Mesenchymal stem cell (in vitro differentiated cells and primary cell): ENCODE measurements around the gene DNAH8.

ENCODE experiments used
- DNase-seq: peaks from one replicate; pipeline ENCODE4 v3.0.0-alpha.2; 2013
- H2AFZ ChIP-seq: one replicate; pipeline ENCODE4 v1.6.1; 2013; ENCODE audit warnings: low read depth, mild to moderate bottlenecking, control low read depth, inconsistent platforms, low read length, moderate library complexity
- H2AK5ac ChIP-seq: 2 replicates; pipeline ENCODE4 v1.6.1; 2013; ENCODE audit warnings: low read length, moderate library complexity, mild to moderate bottlenecking, inconsistent platforms; ENCODE audit not compliant: severe bottlenecking
- H2BK120ac ChIP-seq: one replicate; pipeline ENCODE4 v1.6.1; 2013; ENCODE audit warnings: low read depth, mild to moderate bottlenecking, inconsistent platforms, low read length, moderate library complexity
- H2BK12ac ChIP-seq, 2 experiments: one replicate each; pipeline ENCODE4 v1.6.1; 2013; ENCODE audit warnings: inconsistent platforms in 2 of 2, low read length in 2 of 2, mild to moderate bottlenecking in 2 of 2, moderate library complexity in 2 of 2, control low read depth in 1 of 2
- H2BK15ac ChIP-seq: one replicate; pipeline ENCODE4 v1.6.1; 2013; ENCODE audit warnings: mild to moderate bottlenecking, low read depth, inconsistent platforms; ENCODE audit not compliant: poor library complexity, severe bottlenecking
- H2BK5ac ChIP-seq: 2 replicates; pipeline ENCODE4 v1.6.1; 2013; ENCODE audit warnings: low read depth, mild to moderate bottlenecking, low read length, control low read depth, inconsistent platforms; ENCODE audit not compliant: poor library complexity, severe bottlenecking
- H3K14ac ChIP-seq, 2 experiments: one replicate each; pipeline ENCODE4 v1.6.1; 2013; ENCODE audit warnings: inconsistent platforms in 2 of 2, low read length in 2 of 2, control low read depth in 1 of 2, mild to moderate bottlenecking in 1 of 2, moderate library complexity in 1 of 2
- H3K18ac ChIP-seq, 2 experiments: one replicate each; pipeline ENCODE4 v1.6.1; 2013; ENCODE audit warnings: inconsistent platforms in 2 of 2, low read length in 2 of 2, control low read depth in 1 of 2, low read depth in 1 of 2, mild to moderate bottlenecking in 1 of 2
- H3K23ac ChIP-seq, 2 experiments: one replicate each; pipeline ENCODE4 v1.6.1; 2013; ENCODE audit warnings: inconsistent platforms in 2 of 2, low read length in 2 of 2, mild to moderate bottlenecking in 2 of 2, moderate library complexity in 2 of 2, control low read depth in 1 of 2
- H3K27ac ChIP-seq: 2 replicates; pipeline ENCODE4 v1.5.1; 2013; ENCODE audit warnings: mild to moderate bottlenecking, moderate library complexity, low read length, control low read depth, inconsistent platforms; ENCODE audit not compliant: poor library complexity, severe bottlenecking
- H3K27me3 ChIP-seq, 2 experiments: 2 replicates each; pipeline versions ENCODE4 v1.6.1 to v1.7.0; 2013; ENCODE audit warnings: low read length in 2 of 2, mild to moderate bottlenecking in 2 of 2, moderate library complexity in 2 of 2, control low read depth in 1 of 2, inconsistent platforms in 1 of 2; ENCODE audit not compliant: control insufficient read depth in 1 of 2, insufficient read depth in 1 of 2
- H3K36me3 ChIP-seq, 2 experiments: 2 replicates each; pipeline versions ENCODE4 v1.6.1 to v1.7.0; 2013; ENCODE audit warnings: low read length in 2 of 2, control low read depth in 1 of 2, inconsistent platforms in 1 of 2, low read depth in 1 of 2, mild to moderate bottlenecking in 1 of 2; ENCODE audit not compliant: insufficient read depth in 2 of 2, control insufficient read depth in 1 of 2
- H3K4ac ChIP-seq, 2 experiments: one replicate each; pipeline ENCODE4 v1.6.1; 2013; ENCODE audit warnings: inconsistent platforms in 2 of 2, low read length in 2 of 2, mild to moderate bottlenecking in 2 of 2, moderate library complexity in 2 of 2, control low read depth in 1 of 2, low read depth in 1 of 2
- H3K4me1 ChIP-seq: 2 replicates; pipeline ENCODE4 v1.6.1; 2013; ENCODE audit warnings: low read depth, low read length, control low read depth; ENCODE audit not compliant: control insufficient read depth, insufficient read depth
- H3K4me2 ChIP-seq: 2 replicates; pipeline ENCODE4 v1.6.1; 2013; ENCODE audit warnings: low read length, mild to moderate bottlenecking, inconsistent platforms; ENCODE audit not compliant: poor library complexity, severe bottlenecking
- H3K4me3 ChIP-seq, 2 experiments: 2 replicates each; pipeline versions ENCODE4 v1.5.1 to v1.7.0; 2013; ENCODE audit warnings: low read length in 2 of 2, mild to moderate bottlenecking in 2 of 2, control low read depth in 1 of 2, low read depth in 1 of 2; ENCODE audit not compliant: insufficient read depth in 1 of 2
- H3K79me1 ChIP-seq: replicated peaks from 2 replicates; pipeline ENCODE4 v1.6.1; 2013; ENCODE audit warnings: mild to moderate bottlenecking, control low read depth, low read length, inconsistent platforms; ENCODE audit not compliant: poor library complexity, severe bottlenecking
- H3K9ac ChIP-seq: 2 replicates; pipeline ENCODE4 v1.7.0; 2013; ENCODE audit warnings: mild to moderate bottlenecking, low read length, moderate library complexity
- H3K9me3 ChIP-seq: 2 replicates; pipeline ENCODE4 v1.7.0; 2013; ENCODE audit warnings: mild to moderate bottlenecking, low read length; ENCODE audit not compliant: control insufficient read depth
- H4K8ac ChIP-seq: one replicate; pipeline ENCODE4 v1.6.1; 2013; ENCODE audit warnings: inconsistent platforms, mild to moderate bottlenecking, low read length, moderate library complexity
- H4K91ac ChIP-seq: one replicate; pipeline ENCODE4 v1.6.1; 2013; ENCODE audit warnings: mild to moderate bottlenecking, low read length, inconsistent platforms
- WGBS: methylation state at CpG from one replicate; pipeline ENCODE4 v1.1.7; 2013; ENCODE audit warnings: mixed read lengths; 5-methylcytosine and 5-hydroxymethylcytosine counted together

DNAH8 gene

GRCh38 chr6:38882157-38882556 is 167.0 kb downstream of the DNAH8 start:
- WGBS = 91% methylated on average over 2 of the region's 2 CpGs

GRCh38 chr6:38897507-38897906 is 182.4 kb downstream of the DNAH8 start:
- H3K14ac ChIP-seq = no peak overlapping the region
- H3K9me3 ChIP-seq = no peaks in the 10 kb centered on the region
- no peak overlapping the region for H3K18ac ChIP-seq
- H3K79me1 ChIP-seq = no peaks in the 10 kb centered on the region
- H2BK12ac ChIP-seq = no peak overlapping the region
- no peak overlapping the region for H2BK15ac ChIP-seq
- H3K4me3 ChIP-seq = no peak overlapping the region
- no peak overlapping the region for H2BK120ac ChIP-seq
- DNase-seq = no peak
- no peak overlapping the region for H4K8ac ChIP-seq
- H3K27me3 ChIP-seq = peaks cover 3 to 16% of the 10 kb centered on the region in 2 experiments
- no peak overlapping the region for H4K91ac ChIP-seq
- no peak overlapping the region for H2AFZ ChIP-seq
- no peak overlapping the region for H3K9ac ChIP-seq
- H2BK5ac ChIP-seq = no peak overlapping the region
- H3K36me3 ChIP-seq = no peaks in the 10 kb centered on the region
- H3K4me1 ChIP-seq = no peaks in the 10 kb centered on the region
- no peak overlapping the region for H3K4me2 ChIP-seq
- 80% methylated on average over 4 of the region's 6 CpGs for WGBS
- H2AK5ac ChIP-seq = no peak overlapping the region
- H3K23ac ChIP-seq = no peak overlapping the region
- H3K4ac ChIP-seq = no peak overlapping the region
- no peak overlapping the region for H3K27ac ChIP-seq

More at GRCh38 chr6:38882157-38882556, 167.0 kb downstream of the DNAH8 start:
- H3K4ac ChIP-seq = no peak overlapping the region
- H3K27ac ChIP-seq = no peak overlapping the region
- no peak overlapping the region for H2AFZ ChIP-seq
- H4K91ac ChIP-seq = no peak overlapping the region
- H3K4me1 ChIP-seq = no peaks in the 10 kb centered on the region
- no peak overlapping the region for H2AK5ac ChIP-seq
- H3K9me3 ChIP-seq = peaks cover 7% of the 10 kb centered on the region
- no peaks in the 10 kb centered on the region for H3K79me1 ChIP-seq
- no peaks in the 10 kb centered on the region for H3K27me3 ChIP-seq
- H3K9ac ChIP-seq = no peak overlapping the region
- H3K23ac ChIP-seq = no peak overlapping the region
- H4K8ac ChIP-seq = no peak overlapping the region
- H2BK5ac ChIP-seq = no peak overlapping the region
- no peak for DNase-seq
- no peak overlapping the region for H3K18ac ChIP-seq
- H2BK120ac ChIP-seq = no peak overlapping the region
- no peak overlapping the region for H2BK15ac ChIP-seq
- no peak overlapping the region for H3K4me3 ChIP-seq
- no peak overlapping the region for H3K14ac ChIP-seq
- no peak overlapping the region for H2BK12ac ChIP-seq
- H3K4me2 ChIP-seq = no peak overlapping the region
- H3K36me3 ChIP-seq = no peaks in the 10 kb centered on the region

- WGBS = 100% methylated on average over 1 of the region's 3 CpGs
Measured at GRCh38 chr6:38901802-38902522, 186.9 kb downstream of the DNAH8 start.

GRCh38 chr6:38906582-38906981 is 191.5 kb downstream of the DNAH8 start:
- Histone ChIP-seq H3K4me2 (no peak overlapping the region), H3K27me3 (peaks cover 0 to 3% of the 10 kb centered on the region in 2 experiments), H2AFZ (no peak overlapping the region), H3K27ac (no peak overlapping the region), H2AK5ac (no peak overlapping the region), H3K4me3 (no peak overlapping the region), H3K4me1 (no peaks in the 10 kb centered on the region), H3K23ac (no peak overlapping the region), H3K18ac (no peak overlapping the region), H3K4ac (no peak overlapping the region), H3K14ac (no peak overlapping the region), H2BK15ac (no peak overlapping the region), H4K8ac (no peak overlapping the region), H2BK12ac (no peak overlapping the region), H2BK5ac (no peak overlapping the region), H3K36me3 (no peaks in the 10 kb centered on the region), H3K79me1 (no peaks in the 10 kb centered on the region), H3K9me3 (no peaks in the 10 kb centered on the region), H3K9ac (no peak overlapping the region), H4K91ac (no peak overlapping the region), H2BK120ac (no peak overlapping the region)
- WGBS = 74% methylated on average over 3 of the region's 4 CpGs
- DNase-seq = no peak

More at GRCh38 chr6:38901802-38902522, 186.9 kb downstream of the DNAH8 start:
- Histone ChIP-seq H3K23ac (no peak overlapping the region), H3K4ac (no peak overlapping the region), H3K27ac (no peak overlapping the region), H3K4me1 (no peaks in the 10 kb centered on the region), H3K4me3 (no peak overlapping the region), H2BK5ac (no peak overlapping the region), H3K9ac (no peak overlapping the region), H2BK15ac (no peak overlapping the region), H2AK5ac (no peak overlapping the region), H2BK12ac (no peak overlapping the region), H4K91ac (no peak overlapping the region), H3K36me3 (no peaks in the 10 kb centered on the region), H3K18ac (no peak overlapping the region), H4K8ac (no peak overlapping the region), H3K4me2 (no peak overlapping the region), H3K27me3 (peaks cover 0 to 3% of the 10 kb centered on the region in 2 experiments), H3K79me1 (no peaks in the 10 kb centered on the region), H2AFZ (no peak overlapping the region), H2BK120ac (no peak overlapping the region), H3K9me3 (no peaks in the 10 kb centered on the region), H3K14ac (no peak overlapping the region)
- DNase-seq = no peak
